HG03460 (cell line): Measurements from ENCODE around the gene SAG.

Experiments
- ATAC-seq: cut with Tn5 transposase; IDR thresholded peaks from one replicate; pipeline ENCODE4 v1.9.1; 2021; ENCODE audit not compliant: unreplicated experiment

SAG gene

GRCh38 chr2:233307565-233307964, at the start of gene SAG:
Gene SAG (plus strand): TSS chr2:233307816. CDS start chr2:233309190, 1,374 bp downstream.
- no peak for ATAC-seq

GRCh38 chr2:233258211-233258610, 49.4 kb upstream of the SAG start:
- no peak for ATAC-seq

GRCh38 chr2:233259730-233260129, 47.9 kb upstream of the SAG start:
- ATAC-seq = no peak

- no peak for ATAC-seq
Observed at GRCh38 chr2:233260661-233261060, 47.0 kb upstream of the SAG start.

- ATAC-seq = no peak
Observed at GRCh38 chr2:233261819-233262555, 45.6 kb upstream of the SAG start.

- no peak for ATAC-seq
Observed at GRCh38 chr2:233262562-233262961, 45.1 kb upstream of the SAG start.

GRCh38 chr2:233263045-233263570, 44.5 kb upstream of the SAG start:
- ATAC-seq = no peak

- no peak for ATAC-seq
Observed at GRCh38 chr2:233264667-233265066, 42.9 kb upstream of the SAG start.

GRCh38 chr2:233265899-233266431, 41.7 kb upstream of the SAG start:
- no peak for ATAC-seq

GRCh38 chr2:233266481-233266880, 41.1 kb upstream of the SAG start:
- ATAC-seq = no peak

- peak; percentile 98 for ATAC-seq
Observed at GRCh38 chr2:233267516-233268245, 39.9 kb upstream of the SAG start.

GRCh38 chr2:233270366-233270765, 37.2 kb upstream of the SAG start:
- ATAC-seq = no peak

GRCh38 chr2:233270951-233271350, 36.7 kb upstream of the SAG start:
- no peak for ATAC-seq

- no peak for ATAC-seq
Observed at GRCh38 chr2:233271693-233272092, 35.9 kb upstream of the SAG start.

GRCh38 chr2:233273120-233273519, 34.5 kb upstream of the SAG start:
- ATAC-seq = no peak

GRCh38 chr2:233275223-233275622, 32.4 kb upstream of the SAG start:
- no peak for ATAC-seq

GRCh38 chr2:233278921-233279320, 28.7 kb upstream of the SAG start:
- ATAC-seq = no peak

GRCh38 chr2:233280114-233280693, 27.4 kb upstream of the SAG start:
- ATAC-seq = no peak

GRCh38 chr2:233281553-233281952, 26.1 kb upstream of the SAG start:
- ATAC-seq = no peak

- ATAC-seq = no peak
Observed at GRCh38 chr2:233281992-233282603, 25.5 kb upstream of the SAG start.

GRCh38 chr2:233285921-233286320, 21.7 kb upstream of the SAG start:
- no peak for ATAC-seq
